Mammary epithelial cell (primary cell): ENCODE results near the gene DIP2A.

Experiments
- EZH2 ChIP-seq: IDR thresholded peaks from 2 replicates; pipeline ENCODE4 v1.6.1; 2012; ENCODE audit warnings: low read length, inconsistent platforms, borderline replicate concordance
- TF ChIP-seq, protein P1 (sequence below), 2 donors: IDR thresholded peaks in 1 of 2; conservative IDR thresholded peaks in 1 of 2; 2 replicates each; pipeline ENCODE4 v1.5.1; 2011 to 2012; ENCODE audit warnings: inconsistent platforms in 2 of 2, low read length in 2 of 2, mild to moderate bottlenecking in 2 of 2, control low read depth in 1 of 2, low read depth in 1 of 2; ENCODE audit not compliant: insufficient read depth in 1 of 2; ENCODE audit errors: extremely low read depth in 1 of 2

DNA sequence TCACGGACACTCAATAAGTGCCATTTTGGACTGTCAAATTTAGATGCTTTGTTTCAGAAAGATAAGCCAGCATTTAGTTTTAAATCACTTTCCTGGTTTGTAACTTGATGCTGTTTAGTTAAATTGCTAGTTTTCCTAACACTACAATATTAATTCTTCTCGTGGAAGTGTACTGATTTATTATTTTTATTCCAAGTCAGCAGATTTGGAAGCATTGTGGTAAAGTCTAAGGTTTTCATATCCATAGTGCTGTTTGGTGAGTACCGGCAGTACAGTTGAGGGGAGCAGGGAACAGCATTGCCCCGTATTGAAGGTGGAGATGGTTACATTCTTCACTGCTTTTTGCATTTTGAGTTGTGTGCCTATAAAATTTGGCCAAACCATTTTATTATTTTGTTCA is 109.9 kb downstream of the DIP2A start:
- TF ChIP-seq, protein P1, sequence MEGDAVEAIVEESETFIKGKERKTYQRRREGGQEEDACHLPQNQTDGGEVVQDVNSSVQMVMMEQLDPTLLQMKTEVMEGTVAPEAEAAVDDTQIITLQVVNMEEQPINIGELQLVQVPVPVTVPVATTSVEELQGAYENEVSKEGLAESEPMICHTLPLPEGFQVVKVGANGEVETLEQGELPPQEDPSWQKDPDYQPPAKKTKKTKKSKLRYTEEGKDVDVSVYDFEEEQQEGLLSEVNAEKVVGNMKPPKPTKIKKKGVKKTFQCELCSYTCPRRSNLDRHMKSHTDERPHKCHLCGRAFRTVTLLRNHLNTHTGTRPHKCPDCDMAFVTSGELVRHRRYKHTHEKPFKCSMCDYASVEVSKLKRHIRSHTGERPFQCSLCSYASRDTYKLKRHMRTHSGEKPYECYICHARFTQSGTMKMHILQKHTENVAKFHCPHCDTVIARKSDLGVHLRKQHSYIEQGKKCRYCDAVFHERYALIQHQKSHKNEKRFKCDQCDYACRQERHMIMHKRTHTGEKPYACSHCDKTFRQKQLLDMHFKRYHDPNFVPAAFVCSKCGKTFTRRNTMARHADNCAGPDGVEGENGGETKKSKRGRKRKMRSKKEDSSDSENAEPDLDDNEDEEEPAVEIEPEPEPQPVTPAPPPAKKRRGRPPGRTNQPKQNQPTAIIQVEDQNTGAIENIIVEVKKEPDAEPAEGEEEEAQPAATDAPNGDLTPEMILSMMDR (conservative IDR thresholded peaks at IDR 0.05 in 1 of 2, IDR thresholded peaks at IDR 0.05 in 1 of 2; ENCODE audit: extremely low read depth in 1 of 2, insufficient read depth in 1 of 2, low read depth in 1 of 2, low read length in 2 of 2), result no peak
- TF ChIP-seq EZH2, result no peak
